HG03457 (cell line): ENCODE measurements around the gene COBLL1.
A peak's percentile ranks its signal among the peaks of the same experiment; 100 is the strongest.
"Not testable (repeated sequence)": the region's sequence is repeated elsewhere in the genome, so short reads cannot be mapped to it uniquely, and the experiment has no call there.

ENCODE experiments used
- ATAC-seq: cut with Tn5 transposase; IDR thresholded peaks from one replicate; pipeline ENCODE4 v1.9.1; 2021; ENCODE audit warnings: moderate number of reproducible peaks; ENCODE audit not compliant: unreplicated experiment

The COBLL1 gene

DNA sequence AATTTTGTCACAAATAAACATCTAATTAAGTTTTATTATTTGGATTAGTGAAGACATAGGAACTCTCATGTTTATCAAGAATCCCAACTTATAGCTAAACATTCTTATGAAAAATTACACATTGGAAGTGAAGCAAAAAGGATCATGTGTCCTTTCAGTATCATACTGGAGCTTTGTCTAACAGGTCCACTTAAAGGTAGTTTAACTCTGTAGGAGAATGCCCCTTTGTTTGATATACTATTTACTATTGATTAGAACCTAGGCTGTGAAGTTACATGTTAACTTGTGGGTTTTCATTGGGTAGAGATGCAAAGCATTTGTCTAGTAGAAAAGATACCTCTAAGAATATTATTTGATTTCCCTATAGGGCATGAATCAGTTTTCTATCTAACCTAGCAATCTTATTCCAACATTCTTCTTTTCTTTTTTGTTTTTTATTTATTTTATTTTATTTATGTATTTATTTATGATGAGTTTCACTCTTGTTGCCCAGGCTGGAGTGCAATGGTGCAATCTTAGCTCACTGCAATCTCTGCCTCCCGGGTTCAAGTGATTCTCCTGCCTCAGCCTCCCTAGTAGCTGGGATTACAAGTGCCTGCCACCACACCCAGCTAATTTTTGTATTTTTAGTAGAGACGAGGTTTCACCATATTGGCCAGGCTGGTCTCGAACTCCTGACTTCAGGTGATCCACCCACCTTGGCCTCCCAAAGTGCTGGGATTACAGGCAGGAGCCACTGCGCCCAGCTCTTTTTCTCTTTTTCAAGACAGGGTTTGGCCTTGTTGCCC is 18.5 kb upstream of the COBLL1 start:
- ATAC-seq: not testable (repeated sequence)

DNA sequence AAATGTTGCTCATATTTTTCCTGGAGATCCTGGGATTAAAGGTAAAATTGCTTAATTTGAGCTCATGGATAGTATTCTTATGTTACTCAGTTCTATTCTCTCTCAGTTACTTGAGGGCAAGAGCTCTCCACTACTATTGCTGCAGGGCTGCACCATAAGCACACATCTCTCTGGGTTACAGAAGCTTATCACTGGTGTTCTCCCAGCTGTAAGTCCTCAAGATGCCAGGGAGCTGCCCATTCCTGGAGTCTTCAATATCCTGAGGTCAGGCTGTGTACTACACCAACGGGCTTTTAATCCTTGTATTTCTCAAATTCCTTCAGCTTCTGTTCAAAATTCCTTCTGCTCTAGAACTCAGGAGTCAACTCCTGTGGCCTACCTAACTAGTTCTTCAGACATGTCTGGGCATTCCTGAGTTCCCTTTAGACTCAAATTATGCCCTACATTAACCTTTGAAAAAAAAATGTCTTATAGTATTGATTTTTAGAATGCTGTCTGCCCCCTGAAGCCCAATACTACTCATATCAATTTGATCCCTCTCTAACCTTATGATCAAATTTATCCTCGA is 17.7 kb upstream of the COBLL1 start:
- ATAC-seq: no peak

DNA sequence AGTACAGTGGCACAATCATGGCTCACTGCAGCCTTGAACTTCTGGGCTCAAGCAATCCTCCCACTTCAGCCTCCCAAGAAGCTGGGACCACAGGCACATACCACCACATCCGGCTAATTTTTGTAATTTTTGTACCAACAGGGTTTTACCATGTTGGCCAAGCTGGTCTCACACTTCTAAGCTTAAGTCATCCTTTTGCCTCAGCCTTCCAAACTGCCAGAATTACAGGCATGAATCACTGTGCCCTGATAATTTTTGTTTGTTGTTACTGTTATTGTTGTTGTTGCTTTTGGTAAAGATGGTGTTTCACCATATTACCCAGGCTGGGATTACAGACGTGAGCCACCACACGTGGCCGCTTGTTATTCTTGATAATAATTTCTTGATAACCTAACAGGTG is 10.5 kb upstream of the COBLL1 start:
- no peak for ATAC-seq

DNA sequence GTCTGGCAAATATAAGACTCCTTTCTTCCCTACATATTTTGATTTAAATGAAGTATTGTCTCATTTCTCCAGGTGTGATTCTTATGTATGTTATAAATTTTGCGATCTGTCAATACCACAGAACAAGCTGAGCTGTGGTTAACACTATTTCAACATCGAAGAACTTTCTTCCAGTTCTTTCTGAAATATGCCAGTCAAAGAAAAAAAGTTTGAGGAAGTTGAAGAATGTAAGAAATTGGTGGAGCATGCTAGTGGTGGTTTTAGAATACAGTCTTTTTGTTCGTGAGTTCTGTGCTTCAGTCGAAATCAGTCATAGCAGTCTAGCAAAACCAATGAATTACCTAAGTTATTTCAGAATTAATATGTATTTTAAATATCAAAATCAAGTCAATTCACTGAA is 8.6 kb upstream of the COBLL1 start:
- ATAC-seq: no peak

DNA sequence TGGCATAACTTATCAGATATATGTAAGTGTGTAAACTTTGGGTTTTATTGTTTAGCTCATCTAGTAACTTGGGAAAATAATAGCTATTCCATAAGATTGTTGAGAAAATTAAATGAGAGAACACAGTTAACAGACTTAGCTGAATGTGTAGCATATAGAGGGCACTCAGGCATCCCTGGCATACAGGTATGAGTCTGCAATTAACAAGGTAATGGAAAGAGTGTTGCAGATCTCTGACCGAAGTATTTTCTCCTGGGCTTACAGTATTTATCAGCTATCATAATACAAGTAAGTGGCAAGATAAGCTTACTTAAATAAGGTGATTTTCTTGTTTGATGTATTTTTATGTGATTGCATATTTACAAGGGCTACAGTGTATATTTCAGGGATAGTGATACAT is 7.9 kb upstream of the COBLL1 start:
- ATAC-seq: no peak

DNA sequence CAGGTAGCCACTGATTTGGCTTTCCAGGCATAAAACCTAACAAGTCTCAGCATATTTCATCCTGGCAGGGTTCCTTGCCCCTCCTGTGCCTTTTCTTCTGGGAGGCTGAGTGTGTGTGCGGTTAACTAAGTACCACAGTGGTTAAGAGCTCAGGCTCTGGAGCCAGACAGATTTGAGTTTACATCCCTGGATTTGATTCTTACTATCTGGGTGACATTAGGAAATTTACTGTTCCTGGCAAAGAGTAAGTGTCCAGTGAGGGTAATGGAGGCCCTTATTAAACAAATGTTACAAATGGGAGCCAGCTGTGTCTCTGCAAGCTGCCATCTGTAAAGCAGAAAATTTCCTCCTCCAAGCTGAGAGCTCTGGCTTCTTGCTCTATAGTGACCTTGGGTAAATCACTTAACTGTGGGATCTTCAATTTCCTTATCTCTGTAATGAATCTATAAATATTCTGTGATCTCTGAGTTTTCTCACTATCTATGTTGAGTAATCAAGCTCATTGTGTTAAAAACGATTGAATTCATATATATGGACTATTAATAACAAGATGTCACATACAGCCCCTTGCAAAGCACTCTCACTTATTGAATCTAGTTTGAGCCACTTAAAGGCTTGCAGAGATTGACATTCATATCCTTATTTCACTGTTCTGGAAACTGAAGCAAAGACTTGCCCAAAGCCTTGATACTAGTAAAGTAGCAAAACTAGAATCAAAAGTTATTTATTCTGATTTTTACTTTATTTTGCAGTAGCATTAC is 6.5 kb upstream of the COBLL1 start:
- ATAC-seq: no peak

DNA sequence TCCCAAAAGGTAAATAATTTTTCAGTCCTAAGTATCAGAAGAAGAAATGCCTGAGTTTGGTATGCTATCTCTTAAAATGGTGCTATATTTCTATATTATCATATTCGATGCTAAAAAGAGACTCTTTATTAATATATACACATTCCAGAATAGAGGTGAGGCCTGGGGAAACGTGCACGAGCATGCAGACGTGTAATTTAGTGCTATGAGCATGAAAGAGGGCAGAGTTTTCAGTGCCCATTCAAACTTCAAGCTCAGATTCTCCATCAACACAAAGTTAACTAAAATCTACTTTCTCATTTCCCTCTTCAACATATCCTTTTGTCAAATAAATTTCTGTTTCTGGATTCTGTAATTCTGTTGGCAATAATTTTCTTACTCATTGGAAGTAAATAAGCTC is 5.7 kb upstream of the COBLL1 start:
- no peak for ATAC-seq

DNA sequence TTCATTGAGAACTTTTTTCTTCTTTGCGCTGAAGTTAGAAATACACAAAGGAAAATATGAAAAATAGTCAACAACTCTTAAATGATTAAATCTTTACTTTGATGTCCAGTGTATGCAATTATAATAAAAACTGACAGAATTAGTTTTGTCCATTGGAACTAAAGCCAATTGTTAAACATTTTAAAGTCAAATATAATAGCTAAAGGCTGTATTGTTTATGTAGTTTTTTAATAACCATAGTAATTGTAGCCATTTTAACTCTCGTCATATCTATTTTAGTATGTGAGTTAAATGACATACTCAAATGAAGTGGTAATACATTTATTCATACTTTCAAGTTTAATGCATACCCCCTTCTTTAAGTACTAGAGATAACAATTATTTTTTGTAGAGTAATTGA is 4.7 kb upstream of the COBLL1 start:
- no peak for ATAC-seq

DNA sequence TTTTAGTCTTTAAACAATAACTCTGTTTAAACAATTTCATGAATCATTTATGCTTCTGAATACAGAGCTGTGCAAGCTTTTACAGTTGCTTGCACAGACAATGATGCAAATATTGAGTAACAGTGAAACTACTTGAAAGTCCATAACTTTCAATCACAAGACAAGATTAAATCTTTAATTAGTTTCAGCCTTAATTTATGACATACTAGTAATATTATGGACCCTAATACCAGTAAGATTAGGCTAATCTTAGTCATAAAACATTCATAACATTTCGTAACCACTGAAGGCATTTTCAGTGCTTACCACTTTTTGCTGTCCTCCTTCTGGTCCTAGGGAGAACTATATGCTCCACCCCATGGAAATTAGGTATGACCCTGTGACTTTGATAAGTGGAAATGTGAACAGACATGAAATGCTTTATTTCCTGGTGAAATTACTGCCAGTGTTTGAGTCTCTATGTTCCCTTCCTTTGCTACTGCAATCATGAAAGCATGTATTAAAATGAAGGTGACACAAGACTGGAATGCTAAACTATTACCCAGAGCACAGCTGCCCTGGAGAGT is 1.8 kb upstream of the COBLL1 start:
- no peak for ATAC-seq

DNA sequence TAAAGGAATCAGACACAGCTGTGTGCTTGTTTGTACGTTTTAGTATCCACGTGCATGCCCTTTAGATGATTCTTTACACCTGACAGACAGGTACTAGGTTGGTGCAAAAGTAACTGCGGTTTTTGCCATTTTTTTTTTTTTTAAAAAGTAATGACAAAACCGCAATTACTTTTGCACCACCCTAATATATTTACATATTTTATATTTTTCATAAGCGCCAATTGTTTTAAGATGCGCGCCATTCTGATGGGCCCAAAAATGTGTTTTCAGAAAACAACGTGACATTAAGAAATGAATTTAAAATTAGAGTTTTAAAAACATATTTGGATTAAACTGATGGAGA is 972 bp upstream of the COBLL1 start:
- ATAC-seq: no peak

DNA sequence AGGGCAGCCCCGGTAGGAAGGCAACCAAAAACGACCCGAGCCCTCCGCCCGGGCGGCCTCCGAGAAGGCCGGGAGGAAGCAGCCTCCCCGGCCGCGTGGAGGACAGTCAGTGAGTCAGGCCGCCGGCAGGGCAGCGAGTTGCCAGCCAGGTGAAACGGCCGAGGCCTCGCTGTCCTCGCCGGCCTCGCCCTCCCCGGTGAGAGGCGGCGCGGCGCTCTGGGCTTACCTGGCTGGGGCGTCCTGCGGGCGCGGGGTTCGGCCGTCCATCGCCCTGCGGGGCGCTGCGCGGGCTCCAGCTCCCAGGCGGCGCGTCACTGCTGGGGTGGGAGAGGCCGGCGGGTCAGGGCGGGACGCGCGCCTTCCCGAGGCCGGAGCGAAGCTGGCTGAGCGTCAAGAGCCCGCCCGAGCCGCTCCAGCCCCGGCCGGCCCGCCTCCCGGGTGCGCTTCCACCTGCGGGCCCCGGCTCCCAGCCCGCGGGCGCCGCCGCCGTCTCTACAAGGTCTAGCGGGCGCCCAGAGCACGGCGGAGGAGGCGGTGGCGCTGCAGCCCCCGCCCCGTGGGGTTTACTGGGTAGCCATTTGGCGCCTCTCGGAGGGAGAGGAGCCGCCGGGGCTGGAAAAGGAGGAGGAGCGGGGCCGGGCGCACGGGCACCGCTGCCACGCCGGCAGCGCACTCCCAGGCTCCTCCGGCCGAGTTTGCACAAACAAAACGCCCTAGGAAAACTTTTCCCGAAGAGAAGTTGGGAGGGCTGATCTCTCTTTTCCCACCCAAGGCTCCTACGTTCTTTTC is 499 bp downstream of the COBLL1 start:
- ATAC-seq: peak; percentile 45

DNA sequence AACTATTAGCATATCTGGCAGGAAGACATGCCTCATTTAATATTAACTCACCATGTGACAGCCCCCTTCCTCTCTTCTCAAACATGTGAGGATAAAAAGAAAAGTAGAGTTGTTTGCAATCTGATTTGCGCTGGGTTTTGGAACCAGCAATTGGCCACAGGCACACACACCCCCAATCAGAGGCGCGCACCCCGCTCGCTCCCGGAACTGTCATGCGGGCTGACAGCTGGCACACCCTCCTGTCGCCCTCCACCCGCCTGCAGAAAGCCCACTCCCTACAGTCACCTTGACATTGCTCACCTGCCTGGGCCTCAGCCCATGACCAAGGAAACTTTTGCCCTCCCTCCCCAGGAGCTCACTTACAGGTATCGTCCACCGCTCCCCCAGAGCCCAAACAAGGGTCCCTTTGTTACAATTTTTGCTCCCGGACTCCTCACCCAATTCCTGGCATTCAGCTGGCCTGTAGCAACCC is 1.1 kb downstream of the COBLL1 start:
- ATAC-seq: no peak

DNA sequence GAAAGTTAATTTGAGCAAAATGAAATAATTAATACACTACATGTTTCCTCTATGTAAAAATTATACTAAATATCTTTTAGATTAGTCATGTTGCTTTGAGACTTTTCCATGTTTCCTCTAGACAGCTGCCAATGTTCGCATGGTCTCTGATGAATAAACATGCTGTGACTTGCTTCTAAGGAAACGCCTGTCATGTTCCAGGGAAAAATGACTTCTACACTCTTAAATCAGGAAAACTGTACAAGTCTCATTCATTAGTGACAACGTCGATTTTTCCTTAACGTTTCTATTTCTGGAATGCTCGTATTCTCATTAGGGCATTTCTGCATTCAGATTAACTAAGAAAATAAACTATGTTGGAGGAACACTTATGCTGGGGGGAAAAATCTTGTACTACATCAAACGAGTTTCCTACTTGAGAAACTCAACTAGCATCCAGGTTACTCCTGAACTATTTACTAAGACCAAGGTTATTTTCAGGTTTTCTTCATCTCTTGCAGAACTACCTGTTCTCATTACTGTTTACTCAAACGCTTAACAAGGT is 1.6 kb downstream of the COBLL1 start:
- no peak for ATAC-seq

DNA sequence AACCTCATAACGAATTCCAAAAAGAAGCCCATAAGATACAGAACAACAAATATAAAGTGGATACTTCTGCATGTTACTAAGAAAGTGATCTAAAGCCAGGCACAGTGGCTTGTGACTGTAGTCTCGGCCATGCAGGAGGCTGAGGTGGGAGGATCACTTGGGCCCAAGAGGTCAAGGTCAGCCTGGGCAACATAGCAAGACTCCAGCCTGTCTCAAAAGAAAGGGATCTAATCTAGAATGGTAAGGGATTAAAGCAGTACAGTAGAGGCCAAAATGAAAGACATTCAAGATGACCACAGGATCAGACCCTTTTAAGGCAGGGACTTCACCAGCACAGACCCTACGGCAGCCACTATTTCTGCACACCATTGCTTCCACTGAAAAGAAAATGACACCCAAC is 3.8 kb downstream of the COBLL1 start:
- no peak for ATAC-seq

DNA sequence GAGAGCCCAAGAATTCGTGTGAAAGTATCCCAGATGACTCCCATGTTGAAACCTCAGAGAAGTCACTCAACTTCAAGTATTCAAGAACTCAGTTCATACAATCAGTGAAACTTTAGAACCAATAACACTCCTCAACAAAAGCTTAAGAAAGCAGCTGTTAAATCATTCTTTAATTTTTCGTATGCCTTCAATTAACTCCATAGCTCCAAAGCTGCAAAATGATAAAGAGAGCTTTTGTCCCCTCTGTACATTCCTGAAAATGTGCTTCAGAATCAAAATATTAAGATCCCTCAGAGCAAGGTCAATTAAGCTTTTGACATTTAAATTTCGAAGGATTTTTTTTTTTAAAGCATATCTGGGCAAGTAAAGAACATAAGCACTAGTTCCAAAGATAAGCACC is 4.7 kb downstream of the COBLL1 start:
- ATAC-seq: no peak

DNA sequence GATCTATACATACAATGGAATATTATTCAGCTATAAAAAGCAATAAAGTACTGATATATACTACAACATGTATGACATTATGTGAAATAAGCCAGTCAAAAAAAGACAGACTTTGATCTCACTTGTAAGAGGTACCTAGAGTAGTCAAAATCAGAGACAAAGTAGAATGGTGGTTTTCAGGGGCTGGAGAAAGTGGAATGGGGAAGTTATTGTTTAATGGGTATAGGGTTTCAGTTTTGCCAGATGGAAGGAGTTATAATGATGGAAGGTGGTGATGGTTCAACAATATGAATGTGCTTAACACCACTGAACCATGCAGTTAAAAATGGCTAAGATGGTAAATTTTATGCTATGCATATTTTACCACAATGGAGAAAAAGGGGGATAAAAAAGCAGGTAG is 6.3 kb downstream of the COBLL1 start:
- no peak for ATAC-seq

DNA sequence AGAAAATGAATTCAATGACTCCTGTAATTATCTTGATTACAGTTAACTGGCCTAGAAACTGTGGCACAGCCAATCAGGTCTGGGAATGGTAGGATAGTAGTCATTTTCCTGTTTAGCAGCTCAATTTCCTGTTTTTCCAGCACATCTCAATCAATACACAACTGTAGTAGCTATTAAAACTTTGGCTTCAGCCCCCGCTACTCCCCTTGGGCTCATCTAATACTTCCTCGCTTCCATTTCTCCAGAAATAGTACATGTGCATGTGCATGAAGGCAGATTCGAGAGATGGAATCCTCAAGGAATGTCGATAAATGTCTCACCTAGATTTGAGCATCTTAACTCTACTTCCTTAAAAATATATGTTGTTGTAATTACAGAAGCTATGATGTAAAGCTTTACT is 9.7 kb downstream of the COBLL1 start:
- ATAC-seq: no peak

DNA sequence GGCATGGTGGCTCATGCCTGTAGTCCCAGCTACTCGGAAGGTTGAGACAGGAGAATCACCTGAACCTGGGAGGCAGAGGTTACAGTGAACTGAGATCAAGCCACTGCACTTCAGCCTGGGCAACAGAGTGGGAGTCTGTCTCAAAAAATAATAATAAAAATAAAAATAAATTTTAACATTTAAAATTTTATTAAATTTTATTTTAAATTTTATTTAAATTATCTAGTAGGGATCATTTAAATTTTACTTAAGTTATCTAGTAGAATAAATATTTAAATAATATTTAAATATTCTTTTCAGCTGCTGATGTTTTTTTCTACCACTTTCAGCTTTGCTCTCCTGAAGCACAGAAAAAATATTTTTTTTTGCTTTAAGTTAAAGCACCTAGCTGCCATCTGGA is 10.4 kb downstream of the COBLL1 start:
- ATAC-seq: no peak

DNA sequence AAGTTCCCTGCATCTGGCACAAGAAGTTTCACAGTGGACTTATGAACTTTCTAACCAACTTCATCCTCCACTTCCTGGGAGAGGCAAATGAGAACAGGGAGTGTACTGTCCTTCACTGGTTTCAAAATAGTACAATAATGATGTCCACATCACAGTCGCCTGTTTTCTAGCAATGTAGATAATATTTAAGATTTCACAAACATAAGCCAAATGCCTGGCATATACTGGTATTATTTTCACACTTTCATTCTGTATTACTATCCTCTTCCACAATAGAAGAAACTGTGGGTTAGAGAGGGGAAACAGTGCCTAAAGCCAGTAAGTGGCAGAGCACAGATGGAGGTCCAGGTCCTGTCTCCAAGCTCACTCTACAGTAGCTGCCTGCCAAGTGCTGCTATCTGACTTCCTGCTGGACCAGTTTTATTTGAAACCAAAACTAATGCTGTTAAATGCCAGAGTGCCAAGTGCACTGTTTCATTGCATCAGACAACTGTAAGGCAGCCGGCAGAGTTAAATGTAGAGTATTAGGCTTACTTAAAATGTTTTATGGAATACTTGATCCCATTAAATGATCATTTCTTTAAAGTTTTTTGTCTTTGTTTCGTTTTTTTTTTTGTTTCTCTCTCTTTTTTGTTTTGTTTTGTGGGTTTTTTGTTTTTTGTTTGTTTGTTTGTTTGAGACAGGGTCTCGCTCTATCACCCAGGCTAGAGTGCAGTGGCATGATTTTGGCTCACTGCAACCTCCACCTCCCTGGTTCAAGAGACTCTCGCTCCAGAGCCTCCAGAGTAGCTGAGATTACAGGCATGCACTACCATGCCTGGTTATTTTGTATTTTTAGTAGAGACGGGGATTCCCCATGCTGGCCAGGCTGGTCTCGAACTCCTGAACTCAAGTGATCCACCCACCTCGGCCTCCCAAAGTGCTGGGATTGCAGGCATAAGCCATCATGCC is 15.1 kb downstream of the COBLL1 start:
- no peak for ATAC-seq

DNA sequence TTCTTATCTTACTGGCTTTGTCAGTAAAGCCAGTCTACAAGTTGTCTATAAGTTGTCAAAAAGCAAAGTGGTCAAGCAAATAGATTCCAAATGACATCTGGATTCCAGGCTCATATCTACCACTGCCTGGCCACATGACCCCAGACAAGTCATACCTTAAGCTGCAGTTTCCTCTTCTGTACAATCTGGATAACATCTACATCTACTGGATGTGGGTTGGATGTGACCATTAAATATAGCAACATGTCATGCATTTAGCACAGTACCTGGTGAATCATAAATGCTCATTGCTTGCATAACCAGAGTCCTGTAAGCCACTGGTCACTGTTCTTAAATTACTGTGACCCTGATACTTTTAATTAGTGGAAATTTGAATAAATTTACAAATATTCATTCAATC is 16.8 kb downstream of the COBLL1 start:
- ATAC-seq: no peak
